Tibial nerve (tissue), 4 donors: ENCODE measurements around the gene CCNY.

Source experiments
- EP300 ChIP-seq, 2 donors: sonication (generic); formaldehyde crosslinking; IDR thresholded peaks; one replicate each; pipeline ENCODE4 v1.6.1; 2017; ENCODE audit warnings: antibody characterized with exemption in 2 of 2, mild to moderate bottlenecking in 1 of 2
- POLR2A ChIP-seq, 2 donors: fragments of 450-650 bp; IDR thresholded peaks; one replicate each; pipeline ENCODE4 v1.6.1; 2017; ENCODE audit warnings: antibody characterized with exemption in 2 of 2, mild to moderate bottlenecking in 2 of 2, moderate library complexity in 2 of 2
- TF ChIP-seq, protein P1 (sequence below), 5 experiments: fragments of 200-600 bp in 3 of 5; fragments of 450-650 bp in 2 of 5; sonication (generic) in 3 of 5; IDR thresholded peaks; one replicate each; pipeline ENCODE4 v1.5.1; 2016 to 2019; ENCODE audit warnings: antibody characterized with exemption in 5 of 5, mild to moderate bottlenecking in 3 of 5, moderate library complexity in 2 of 5

DNA sequence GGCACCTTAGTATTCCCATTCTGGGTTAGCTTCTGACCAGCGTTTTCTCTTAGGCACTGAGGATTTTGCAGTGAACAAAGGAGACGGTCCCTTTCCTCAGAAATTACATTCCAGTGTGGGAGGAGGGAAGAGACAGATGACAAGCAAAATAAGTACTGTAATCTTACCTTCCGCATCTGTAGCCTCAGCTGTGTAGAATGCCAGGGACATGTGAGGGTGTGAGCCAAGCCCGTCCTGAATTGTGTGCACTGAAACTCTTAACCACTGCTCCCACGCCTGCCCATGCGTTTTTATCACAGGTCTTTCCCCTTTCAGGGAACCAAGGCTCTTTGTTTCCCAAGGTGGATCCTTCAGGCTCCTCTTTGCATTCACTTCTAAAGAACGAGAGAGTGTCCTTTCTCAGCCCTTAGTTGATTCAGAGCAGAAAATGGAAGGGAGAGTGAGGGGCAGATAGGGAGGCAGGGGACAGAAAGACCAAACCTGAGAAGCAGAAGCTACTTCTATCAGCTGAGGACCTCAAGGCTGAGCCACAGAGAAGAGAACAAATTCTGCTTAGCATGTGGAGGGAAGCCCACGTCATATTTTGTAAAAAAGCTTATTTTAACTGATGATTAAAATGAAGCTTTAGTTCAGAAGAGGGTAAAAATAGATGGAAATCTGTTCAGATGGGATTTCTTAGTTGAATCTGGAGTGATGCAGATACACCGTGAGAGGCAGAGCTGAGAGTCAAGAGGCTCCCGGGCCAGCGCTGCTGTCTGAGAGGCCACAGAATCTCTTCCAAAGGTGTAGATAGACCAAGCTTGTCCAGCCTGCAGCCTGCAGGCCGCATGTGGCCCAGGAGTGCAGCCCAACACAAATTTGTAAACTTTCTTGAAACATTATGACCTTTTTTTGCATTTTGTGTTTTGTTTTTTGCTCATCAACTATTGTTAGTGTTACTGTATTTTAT, 122.5 kb downstream of the CCNY start:
- TF ChIP-seq, protein P1, sequence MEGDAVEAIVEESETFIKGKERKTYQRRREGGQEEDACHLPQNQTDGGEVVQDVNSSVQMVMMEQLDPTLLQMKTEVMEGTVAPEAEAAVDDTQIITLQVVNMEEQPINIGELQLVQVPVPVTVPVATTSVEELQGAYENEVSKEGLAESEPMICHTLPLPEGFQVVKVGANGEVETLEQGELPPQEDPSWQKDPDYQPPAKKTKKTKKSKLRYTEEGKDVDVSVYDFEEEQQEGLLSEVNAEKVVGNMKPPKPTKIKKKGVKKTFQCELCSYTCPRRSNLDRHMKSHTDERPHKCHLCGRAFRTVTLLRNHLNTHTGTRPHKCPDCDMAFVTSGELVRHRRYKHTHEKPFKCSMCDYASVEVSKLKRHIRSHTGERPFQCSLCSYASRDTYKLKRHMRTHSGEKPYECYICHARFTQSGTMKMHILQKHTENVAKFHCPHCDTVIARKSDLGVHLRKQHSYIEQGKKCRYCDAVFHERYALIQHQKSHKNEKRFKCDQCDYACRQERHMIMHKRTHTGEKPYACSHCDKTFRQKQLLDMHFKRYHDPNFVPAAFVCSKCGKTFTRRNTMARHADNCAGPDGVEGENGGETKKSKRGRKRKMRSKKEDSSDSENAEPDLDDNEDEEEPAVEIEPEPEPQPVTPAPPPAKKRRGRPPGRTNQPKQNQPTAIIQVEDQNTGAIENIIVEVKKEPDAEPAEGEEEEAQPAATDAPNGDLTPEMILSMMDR (IDR thresholded peaks at IDR 0.05): no peak
- TF ChIP-seq POLR2A (IDR thresholded peaks at IDR 0.05) (no peak), EP300 (IDR thresholded peaks at IDR 0.05) (no peak)
